CD4-positive, alpha-beta T cell treated with Interleukin-12 subunit alpha and Interleukin-12 subunit beta, for 1 hour (primary cell): ENCODE results near the gene HSF5.
A peak's percentile ranks its signal among the peaks of the same experiment; 100 is the strongest.
"Not testable (repeated sequence)": the region's sequence is repeated elsewhere in the genome, so short reads cannot be mapped to it uniquely, and the experiment has no call there.

ENCODE experiments used
- DNase-seq: peaks from one replicate; pipeline ENCODE4 v3.0.0-alpha.2; 2020

HSF5 gene

GRCh38 chr17:58516644-58517377, 28.6 kb upstream of the HSF5 start:
- DNase-seq: no peak

- no peak for DNase-seq
Observed at GRCh38 chr17:58515286-58515685, 27.1 kb upstream of the HSF5 start.

GRCh38 chr17:58514770-58515157, 26.6 kb upstream of the HSF5 start:
- DNase-seq: no peak

GRCh38 chr17:58513965-58514769, 26.0 kb upstream of the HSF5 start, which contains the start of gene MTMR4:
MTMR4 (minus strand) TSS chr17:58514638; CDS start chr17:58514407, 231 bp downstream.
- DNase-seq: peak; percentile 81

- DNase-seq: peak; percentile 43
Observed at GRCh38 chr17:58513267-58513964, 25.2 kb upstream of the HSF5 start.

GRCh38 chr17:58510075-58510474, 21.9 kb upstream of the HSF5 start:
- DNase-seq: no peak

- no peak for DNase-seq
Observed at GRCh38 chr17:58508341-58509067, 20.3 kb upstream of the HSF5 start.

GRCh38 chr17:58507123-58507634, 19.0 kb upstream of the HSF5 start:
- DNase-seq: no peak

GRCh38 chr17:58506354-58507080, 18.3 kb upstream of the HSF5 start:
- DNase-seq: no peak

GRCh38 chr17:58504826-58505351, 16.7 kb upstream of the HSF5 start:
- DNase-seq: no peak

- DNase-seq: no peak
Observed at GRCh38 chr17:58503866-58504265, 15.7 kb upstream of the HSF5 start.

GRCh38 chr17:58503134-58503533, 14.9 kb upstream of the HSF5 start:
- not testable (repeated sequence) for DNase-seq

GRCh38 chr17:58501451-58501850, 13.2 kb upstream of the HSF5 start:
- no peak for DNase-seq

GRCh38 chr17:58498177-58498828, 10.1 kb upstream of the HSF5 start:
- DNase-seq: no peak

- no peak for DNase-seq
Observed at GRCh38 chr17:58493506-58493905, 5.3 kb upstream of the HSF5 start.

- DNase-seq: no peak
Observed at GRCh38 chr17:58492238-58493121, 4.3 kb upstream of the HSF5 start.

GRCh38 chr17:58491510-58492045, 3.4 kb upstream of the HSF5 start:
- DNase-seq: no peak

- DNase-seq: no peak
Observed at GRCh38 chr17:58488428-58488890, 251 bp upstream of the HSF5 start.

GRCh38 chr17:58484600-58484999, 3.6 kb downstream of the HSF5 start:
- DNase-seq: no peak

GRCh38 chr17:58481798-58482197, 6.4 kb downstream of the HSF5 start:
- not testable (repeated sequence) for DNase-seq
